ENCODE results near the gene MBD5.

Gene MBD5

GRCh38 chr2:148234143-148234542, 213.3 kb downstream of the MBD5 start:
- DNase-seq, result no peak

GRCh38 chr2:148237911-148238310, 217.0 kb downstream of the MBD5 start:
- DNase-seq, result no peak

GRCh38 chr2:148238561-148238960, 217.7 kb downstream of the MBD5 start:
- DNase-seq, result no peak

- no peak for DNase-seq
Observed at GRCh38 chr2:148240838-148241237, 219.9 kb downstream of the MBD5 start.

GRCh38 chr2:148244593-148245292, 223.9 kb downstream of the MBD5 start:
- DNase-seq, result no peak

- DNase-seq, result no peak
Observed at GRCh38 chr2:148251993-148252392, 231.1 kb downstream of the MBD5 start.

- no peak for DNase-seq
Observed at GRCh38 chr2:148252646-148253045, 231.8 kb downstream of the MBD5 start.

GRCh38 chr2:148253685-148254084, 232.8 kb downstream of the MBD5 start:
- DNase-seq, result no peak

GRCh38 chr2:148255929-148256328, 235.0 kb downstream of the MBD5 start:
- DNase-seq, result no peak

- no peak for DNase-seq
Observed at GRCh38 chr2:148257276-148257675, 236.4 kb downstream of the MBD5 start.

GRCh38 chr2:148258124-148258523, 237.2 kb downstream of the MBD5 start:
- DNase-seq, result no peak

GRCh38 chr2:148259674-148260073, 238.8 kb downstream of the MBD5 start:
- no peak for DNase-seq

GRCh38 chr2:148263890-148264289, 243.0 kb downstream of the MBD5 start:
- no peak for DNase-seq

- no peak for DNase-seq
Observed at GRCh38 chr2:148273158-148273691, 252.3 kb downstream of the MBD5 start.

- no peak for DNase-seq
Observed at GRCh38 chr2:148279216-148279615, 258.3 kb downstream of the MBD5 start.

GRCh38 chr2:148282201-148282600, 261.3 kb downstream of the MBD5 start:
- no peak for DNase-seq

GRCh38 chr2:148292431-148292830, 271.5 kb downstream of the MBD5 start:
- no peak for DNase-seq

GRCh38 chr2:148298196-148298595, 277.3 kb downstream of the MBD5 start:
- no peak for DNase-seq

- DNase-seq, result no peak
Observed at GRCh38 chr2:148299616-148300015, 278.7 kb downstream of the MBD5 start.

- DNase-seq, result no peak
Observed at GRCh38 chr2:148300544-148300943, 279.7 kb downstream of the MBD5 start.

GRCh38 chr2:148301362-148301761, 280.5 kb downstream of the MBD5 start:
- no peak for DNase-seq

GRCh38 chr2:148302526-148302925, 281.6 kb downstream of the MBD5 start:
- DNase-seq, result no peak

- no peak for DNase-seq
Observed at GRCh38 chr2:148303161-148303560, 282.3 kb downstream of the MBD5 start.

GRCh38 chr2:148305476-148305875, 284.6 kb downstream of the MBD5 start:
- DNase-seq, result no peak

- DNase-seq, result no peak
Observed at GRCh38 chr2:148306027-148306426, 285.1 kb downstream of the MBD5 start.
